Cardiac muscle cell (in vitro differentiated cells and primary cell): ENCODE measurements around the gene AP4M1. TPM values are rescaled to one million over a fixed set of nuclear protein-coding genes. Genes with fewer than 3 reads are reported as not detected.

ENCODE experiments used
- DNase-seq, 2 donors: peaks; one replicate each; pipeline versions ENCODE4 v3.0.0 to v3.0.0-alpha.2; 2010 to 2017; ENCODE audit warnings: low read depth in 1 of 2, low spot score in 1 of 2
- H3K27ac ChIP-seq: fragments of 200-600 bp; sonication (generic); 2 replicates; pipeline ENCODE4 v1.5.1; 2016
- H3K27me3 ChIP-seq: fragments of 200-600 bp; sonication (generic); 2 replicates; pipeline ENCODE4 v1.6.0; 2016; ENCODE audit warnings: control low read depth
- H3K36me3 ChIP-seq: fragments of 200-600 bp; sonication (generic); 2 replicates; pipeline ENCODE4 v1.5.1; 2016; ENCODE audit warnings: control low read depth
- H3K4me1 ChIP-seq: fragments of 200-600 bp; sonication (generic); 2 replicates; pipeline ENCODE4 v1.8.1; 2017; ENCODE audit warnings: low read depth, mild to moderate bottlenecking, mixed run types
- H3K4me3 ChIP-seq: fragments of 200-600 bp; sonication (generic); 2 replicates; pipeline ENCODE4 v1.5.1; 2016; ENCODE audit warnings: mild to moderate bottlenecking
- H3K9me3 ChIP-seq: fragments of 200-600 bp; sonication (generic); 2 replicates; pipeline ENCODE4 v1.5.1; 2017; ENCODE audit warnings: low read depth, mild to moderate bottlenecking, control low read depth
- polyA plus RNA-seq: library from polyadenylated mRNA; unstranded; fragments of >200 nt; fragmentation: Nextera tagmentation; extraction: Ambion mirVana; gene quantifications from 2 replicates; pipeline ENCODE4 v1.2.1, GENCODE V29; 2016
- total RNA-seq: library from RNA; depleted of rRNA; stranded (reverse); fragments of >200 nt; gene quantifications from 2 replicates; pipeline ENCODE4 v1.2.3, GENCODE V29; 2016
- TF ChIP-seq, protein P1 (sequence below): IDR thresholded peaks from 2 replicates; pipeline ENCODE4 v1.5.1; 2012; ENCODE audit warnings: low read depth, mild to moderate bottlenecking, low read length

The AP4M1 gene
- total and polyA plus RNA-seq, 2 experiments from 2014 or later: 29.3 to 35.2 TPM

DNA sequence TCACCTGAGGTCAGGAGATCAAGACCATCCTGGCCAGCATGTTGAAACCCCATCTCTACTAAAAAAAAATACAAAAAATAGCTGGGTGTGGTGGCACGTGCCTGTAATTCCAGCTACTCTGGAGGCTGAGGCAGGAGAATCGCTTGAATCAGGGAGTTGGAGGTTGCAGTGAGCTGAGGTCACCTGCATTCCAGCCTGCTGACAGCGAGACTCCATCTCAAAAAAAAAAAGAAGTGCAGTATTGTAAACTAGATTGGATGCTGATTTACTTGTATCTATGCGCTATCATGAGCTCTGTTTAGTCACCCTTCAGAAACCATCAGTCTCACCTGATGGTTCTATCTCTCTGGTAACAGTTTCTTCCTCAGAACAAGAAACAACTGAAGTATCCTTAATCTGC lies 38.1 kb upstream of the AP4M1 start:
- Histone ChIP-seq H3K36me3 (peaks cover 18% of the 10 kb centered on the region), H3K27me3 (no peaks in the 10 kb centered on the region), H3K9me3 (no peaks in the 10 kb centered on the region), H3K4me3 (no peak overlapping the region), H3K4me1 (peaks cover 4% of the 10 kb centered on the region), H3K27ac (no peak overlapping the region)
- TF ChIP-seq, protein P1, sequence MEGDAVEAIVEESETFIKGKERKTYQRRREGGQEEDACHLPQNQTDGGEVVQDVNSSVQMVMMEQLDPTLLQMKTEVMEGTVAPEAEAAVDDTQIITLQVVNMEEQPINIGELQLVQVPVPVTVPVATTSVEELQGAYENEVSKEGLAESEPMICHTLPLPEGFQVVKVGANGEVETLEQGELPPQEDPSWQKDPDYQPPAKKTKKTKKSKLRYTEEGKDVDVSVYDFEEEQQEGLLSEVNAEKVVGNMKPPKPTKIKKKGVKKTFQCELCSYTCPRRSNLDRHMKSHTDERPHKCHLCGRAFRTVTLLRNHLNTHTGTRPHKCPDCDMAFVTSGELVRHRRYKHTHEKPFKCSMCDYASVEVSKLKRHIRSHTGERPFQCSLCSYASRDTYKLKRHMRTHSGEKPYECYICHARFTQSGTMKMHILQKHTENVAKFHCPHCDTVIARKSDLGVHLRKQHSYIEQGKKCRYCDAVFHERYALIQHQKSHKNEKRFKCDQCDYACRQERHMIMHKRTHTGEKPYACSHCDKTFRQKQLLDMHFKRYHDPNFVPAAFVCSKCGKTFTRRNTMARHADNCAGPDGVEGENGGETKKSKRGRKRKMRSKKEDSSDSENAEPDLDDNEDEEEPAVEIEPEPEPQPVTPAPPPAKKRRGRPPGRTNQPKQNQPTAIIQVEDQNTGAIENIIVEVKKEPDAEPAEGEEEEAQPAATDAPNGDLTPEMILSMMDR: no peak
- DNase-seq: no peak

DNA sequence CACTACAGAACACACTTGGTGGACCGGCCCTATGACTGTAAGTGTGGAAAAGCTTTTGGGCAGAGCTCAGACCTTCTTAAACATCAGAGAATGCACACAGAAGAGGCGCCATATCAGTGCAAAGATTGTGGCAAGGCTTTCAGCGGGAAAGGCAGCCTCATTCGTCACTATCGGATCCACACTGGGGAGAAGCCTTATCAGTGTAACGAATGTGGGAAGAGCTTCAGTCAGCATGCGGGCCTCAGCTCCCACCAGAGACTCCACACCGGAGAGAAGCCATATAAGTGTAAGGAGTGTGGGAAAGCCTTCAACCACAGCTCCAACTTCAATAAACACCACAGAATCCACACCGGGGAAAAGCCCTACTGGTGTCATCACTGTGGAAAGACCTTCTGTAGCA lies 37.3 kb upstream of the AP4M1 start:
- H3K4me3 ChIP-seq: no peak overlapping the region
- no peaks in the 10 kb centered on the region for H3K9me3 ChIP-seq
- TF ChIP-seq, protein P1: no peak
- peaks cover 4% of the 10 kb centered on the region for H3K4me1 ChIP-seq
- H3K36me3 ChIP-seq: peaks cover 16% of the 10 kb centered on the region
- no peaks in the 10 kb centered on the region for H3K27me3 ChIP-seq
- DNase-seq: no peak
- H3K27ac ChIP-seq: no peak overlapping the region

DNA sequence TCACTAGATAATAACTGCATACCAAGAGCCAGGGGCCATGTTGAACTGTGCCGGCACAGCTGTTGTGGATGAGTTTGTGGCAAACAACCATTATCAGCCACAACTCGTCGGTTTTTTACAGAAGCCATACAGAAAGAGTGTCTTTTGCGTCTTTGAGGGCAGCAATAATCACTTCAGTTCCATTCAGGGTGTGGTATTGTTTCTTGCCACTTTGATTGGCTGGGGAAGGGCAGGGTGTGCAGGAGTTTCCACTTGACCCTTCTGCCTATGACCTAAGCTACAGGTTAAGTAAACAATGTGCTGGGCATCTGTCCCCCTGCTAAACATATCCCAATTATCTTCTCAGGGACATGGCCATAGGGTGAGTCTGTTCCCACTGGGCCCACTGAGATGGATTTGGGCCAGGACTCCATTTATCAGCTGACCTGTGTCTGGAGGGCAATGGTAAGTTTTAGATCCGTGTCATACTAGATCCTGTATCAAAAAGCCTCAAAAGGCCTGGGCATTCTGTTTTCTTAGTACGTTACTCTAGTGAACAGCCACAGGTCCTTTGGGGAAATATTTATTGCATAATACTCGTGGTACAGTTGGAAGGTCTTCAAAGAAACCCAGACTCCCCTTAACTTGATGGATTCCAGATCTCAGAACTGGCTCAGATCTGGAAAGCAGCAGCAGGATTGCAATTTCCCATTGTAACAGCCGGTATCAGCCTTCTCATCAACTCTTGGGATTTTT lies 35.8 kb upstream of the AP4M1 start:
- Histone ChIP-seq H3K36me3 (peaks cover 23% of the 10 kb centered on the region), H3K4me3 (no peak overlapping the region), H3K27ac (peak overlapping the region; percentile 73), H3K27me3 (no peaks in the 10 kb centered on the region), H3K4me1 (peaks cover 4% of the 10 kb centered on the region), H3K9me3 (peaks cover 2% of the 10 kb centered on the region)
- peak; percentile 16 to 95 for DNase-seq
- TF ChIP-seq, protein P1: no peak

DNA sequence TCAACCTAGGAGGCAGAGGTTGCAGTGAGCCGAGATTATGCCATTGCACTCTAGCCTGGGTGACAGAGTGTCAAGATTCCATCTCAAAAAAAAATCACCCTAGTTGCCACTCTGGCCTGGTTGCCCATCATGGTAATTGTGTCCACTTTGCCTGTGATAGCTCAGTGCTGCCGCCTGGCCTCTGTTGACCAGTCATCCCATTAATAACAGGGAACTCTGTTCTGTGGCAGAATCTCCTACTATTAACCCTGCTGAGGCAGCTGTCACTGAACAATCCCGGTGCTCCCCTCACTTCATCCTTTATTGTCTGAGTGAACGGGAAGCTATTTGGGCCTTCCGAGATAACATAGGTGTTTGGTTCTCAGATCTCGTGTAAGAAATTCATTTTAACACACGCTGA lies 34.5 kb upstream of the AP4M1 start:
- peaks cover 4% of the 10 kb centered on the region for H3K4me1 ChIP-seq
- H3K27ac ChIP-seq: peak overlapping the region; percentile 51
- TF ChIP-seq, protein P1: no peak
- peaks cover 37% of the 10 kb centered on the region for H3K36me3 ChIP-seq
- H3K9me3 ChIP-seq: peaks cover 6% of the 10 kb centered on the region
- DNase-seq: no peak
- no peak overlapping the region for H3K4me3 ChIP-seq
- no peaks in the 10 kb centered on the region for H3K27me3 ChIP-seq

DNA sequence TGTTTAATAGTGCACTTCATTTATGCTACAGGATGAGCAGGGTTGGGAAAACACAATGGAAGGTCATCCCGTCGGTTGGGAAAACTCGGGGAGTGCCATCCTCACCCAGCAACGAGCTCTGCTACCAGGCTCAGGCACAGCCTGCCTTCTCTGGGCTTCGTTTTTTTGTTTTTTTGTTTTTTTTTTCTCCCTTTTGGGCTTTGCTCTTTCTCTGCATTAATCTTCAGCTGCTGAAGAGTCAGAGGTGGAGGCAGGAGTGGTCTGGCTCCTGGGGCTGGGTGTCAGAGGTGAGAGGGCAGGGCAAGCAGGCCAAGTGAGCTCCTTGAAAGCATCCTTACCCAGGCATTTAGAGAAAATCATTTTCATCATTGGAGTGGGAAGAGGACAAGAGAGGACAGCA lies 31.5 kb upstream of the AP4M1 start:
- H3K9me3 ChIP-seq: peaks cover 6% of the 10 kb centered on the region
- TF ChIP-seq, protein P1: no peak

More for the DNA sequence above, 31.5 kb upstream of the AP4M1 start:
- no peak overlapping the region for H3K4me3 ChIP-seq
- H3K4me1 ChIP-seq: peaks cover 4% of the 10 kb centered on the region
- peaks cover 54% of the 10 kb centered on the region for H3K36me3 ChIP-seq
- no peak for DNase-seq
- H3K27me3 ChIP-seq: no peaks in the 10 kb centered on the region
- no peak overlapping the region for H3K27ac ChIP-seq
